Measurements from ENCODE around the gene UBN1.
"Not testable (repeated sequence)": the region's sequence is repeated elsewhere in the genome, so short reads cannot be mapped to it uniquely, and the experiment has no call there.

The UBN1 gene

DNA sequence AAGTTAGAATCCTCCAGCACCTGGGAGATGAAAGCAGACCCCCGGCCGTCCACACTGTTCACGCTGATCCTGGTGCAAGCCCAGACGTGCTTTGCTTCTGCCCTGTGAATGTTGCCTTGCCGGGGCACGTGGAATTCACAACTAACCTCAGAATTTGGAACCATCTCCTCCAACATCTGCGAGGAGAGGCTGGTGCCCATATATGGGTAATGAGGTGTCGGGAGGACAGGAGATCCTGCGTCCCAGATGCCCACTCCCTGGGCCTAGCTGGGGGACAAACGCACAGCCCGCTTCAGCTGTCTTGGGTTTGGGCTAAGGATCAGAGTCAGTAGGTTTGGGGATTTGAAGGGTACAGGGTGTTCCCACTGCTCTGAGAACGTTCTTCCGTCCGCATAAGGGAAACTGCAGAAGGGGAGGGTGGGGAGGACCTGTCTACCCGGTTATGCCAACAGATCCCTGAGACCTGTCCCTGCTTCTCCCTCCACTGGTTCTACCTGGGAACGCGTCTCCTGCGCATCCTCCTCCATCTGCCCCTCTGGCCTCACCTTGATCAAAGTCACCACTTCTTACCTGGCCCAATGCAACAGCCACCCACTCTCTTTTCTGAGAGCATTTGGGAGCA is 75.6 kb downstream of the UBN1 start:
- Histone ChIP-seq H3K9me3 (ENCODE audit: control insufficient read depth in 2 of 2, low read length in 2 of 2) (peaks cover 2 to 9% of the 10 kb centered on the region in 2 donors), H3K27me3 (ENCODE audit: control insufficient read depth in 1 of 2, insufficient read depth in 2 of 2, low read length in 2 of 2) (no peaks in the 10 kb centered on the region), H3K4me3 (ENCODE audit: low read length in 2 of 2) (no peak overlapping the region), H3K9ac (ENCODE audit: low read length in 2 of 2) (no peak overlapping the region), H3K36me3 (ENCODE audit: control insufficient read depth in 2 of 2, insufficient read depth in 2 of 2, low read length in 2 of 2) (peaks cover 0 to 7% of the 10 kb centered on the region in 2 donors), H3K27ac (ENCODE audit: low read length) (no peak overlapping the region), H3K4me1 (ENCODE audit: control insufficient read depth, insufficient read depth, low read length) (peaks cover 4% of the 10 kb centered on the region)

DNA sequence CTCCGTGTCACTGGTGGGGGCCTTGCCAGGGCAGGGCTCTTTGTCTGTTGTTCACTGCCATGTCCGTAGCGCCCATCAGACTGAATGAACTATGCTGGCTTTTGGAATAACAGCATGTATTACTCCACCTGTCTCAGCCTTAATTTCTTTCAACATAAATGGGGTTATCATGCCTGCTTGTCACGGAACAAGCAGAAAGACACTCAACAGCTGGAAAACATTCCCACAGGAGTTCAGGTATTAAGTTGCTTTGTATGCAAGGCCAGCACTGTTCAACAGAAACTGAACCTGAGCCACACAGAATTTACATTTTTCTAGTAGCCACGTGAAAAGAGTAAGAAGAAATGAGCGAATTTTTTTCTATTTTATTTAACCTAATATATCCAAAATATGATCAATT is 76.6 kb downstream of the UBN1 start:
- no peak overlapping the region for H3K4me3 ChIP-seq (ENCODE audit: low read length in 2 of 2)
- H3K27ac ChIP-seq (ENCODE audit: low read length), result no peak overlapping the region
- H3K36me3 ChIP-seq (ENCODE audit: control insufficient read depth in 2 of 2, insufficient read depth in 2 of 2, low read length in 2 of 2), result peaks cover 0 to 7% of the 10 kb centered on the region in 2 donors
- H3K9ac ChIP-seq (ENCODE audit: low read length in 2 of 2), result no peak overlapping the region
- no peaks in the 10 kb centered on the region for H3K27me3 ChIP-seq (ENCODE audit: control insufficient read depth in 1 of 2, insufficient read depth in 2 of 2, low read length in 2 of 2)
- peaks cover 4% of the 10 kb centered on the region for H3K4me1 ChIP-seq (ENCODE audit: control insufficient read depth, insufficient read depth, low read length)
- peaks cover 2 to 9% of the 10 kb centered on the region in 2 donors for H3K9me3 ChIP-seq (ENCODE audit: control insufficient read depth in 2 of 2, low read length in 2 of 2)

DNA sequence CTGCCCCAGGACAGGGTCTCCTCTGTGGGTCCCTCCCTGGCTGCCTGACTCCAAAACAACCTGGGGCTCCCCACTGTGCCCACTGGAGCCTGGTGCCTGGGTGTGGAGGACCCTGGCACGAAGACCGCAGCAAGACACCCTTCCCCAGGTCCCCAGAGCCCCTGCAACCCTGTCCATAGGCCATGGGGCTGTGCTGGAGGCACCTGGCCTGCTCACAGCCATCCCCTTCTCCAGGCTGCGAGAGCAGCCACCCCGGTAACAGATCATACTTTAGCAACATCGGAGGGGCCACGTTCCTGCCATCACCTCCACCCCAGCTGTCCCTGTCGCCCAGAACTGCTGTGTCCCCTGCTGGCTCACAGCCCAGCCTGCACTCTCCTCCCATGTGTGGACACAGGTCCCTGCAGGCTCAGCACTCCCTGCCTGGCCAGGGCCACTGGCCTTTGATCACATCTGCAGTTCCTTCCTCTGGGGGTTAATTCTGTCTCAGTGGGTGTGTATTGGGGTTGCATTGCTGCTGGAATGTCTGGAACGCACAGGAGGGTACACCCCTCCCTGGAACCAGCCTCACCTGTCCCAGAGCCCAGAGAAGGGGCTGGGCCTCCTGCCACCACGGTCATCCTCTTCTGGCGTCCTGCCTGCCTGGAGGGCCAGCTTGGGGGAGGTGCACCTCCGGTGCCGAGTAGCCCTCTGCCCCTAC is 77.5 kb downstream of the UBN1 start:
- Histone ChIP-seq H3K4me3 (ENCODE audit: low read length in 2 of 2) (no peak overlapping the region), H3K27me3 (ENCODE audit: control insufficient read depth in 1 of 2, insufficient read depth in 2 of 2, low read length in 2 of 2) (no peaks in the 10 kb centered on the region), H3K36me3 (ENCODE audit: control insufficient read depth in 2 of 2, insufficient read depth in 2 of 2, low read length in 2 of 2) (peaks cover 0 to 7% of the 10 kb centered on the region in 2 donors), H3K9me3 (ENCODE audit: control insufficient read depth in 2 of 2, low read length in 2 of 2) (peaks cover 2 to 9% of the 10 kb centered on the region in 2 donors), H3K4me1 (ENCODE audit: control insufficient read depth, insufficient read depth, low read length) (peaks cover 4% of the 10 kb centered on the region), H3K27ac (ENCODE audit: low read length) (no peak overlapping the region), H3K9ac (ENCODE audit: low read length in 2 of 2) (no peak overlapping the region)

DNA sequence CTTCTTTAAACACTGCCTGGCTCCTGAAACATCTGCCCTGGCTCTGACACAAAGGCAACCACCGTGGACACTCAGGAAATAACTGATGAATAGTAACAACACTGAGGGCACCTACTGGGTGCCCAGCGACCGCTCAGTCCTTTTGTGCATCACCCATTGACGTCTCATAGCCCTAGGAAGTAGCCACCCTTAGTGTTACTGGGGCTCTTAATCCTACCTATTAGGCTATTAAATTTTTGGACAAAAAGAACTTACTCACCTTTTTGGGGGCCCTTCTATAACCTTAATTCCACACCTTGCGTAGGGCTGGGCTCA is 78.0 kb downstream of the UBN1 start:
- no peak overlapping the region for H3K4me3 ChIP-seq (ENCODE audit: low read length in 2 of 2)
- no peak overlapping the region for H3K27ac ChIP-seq (ENCODE audit: low read length)
- peaks cover 0 to 7% of the 10 kb centered on the region in 2 donors for H3K36me3 ChIP-seq (ENCODE audit: control insufficient read depth in 2 of 2, insufficient read depth in 2 of 2, low read length in 2 of 2)
- H3K9me3 ChIP-seq (ENCODE audit: control insufficient read depth in 2 of 2, low read length in 2 of 2), result peaks cover 2 to 9% of the 10 kb centered on the region in 2 donors
- peaks cover 4% of the 10 kb centered on the region for H3K4me1 ChIP-seq (ENCODE audit: control insufficient read depth, insufficient read depth, low read length)
- no peaks in the 10 kb centered on the region for H3K27me3 ChIP-seq (ENCODE audit: control insufficient read depth in 1 of 2, insufficient read depth in 2 of 2, low read length in 2 of 2)
- no peak overlapping the region for H3K9ac ChIP-seq (ENCODE audit: low read length in 2 of 2)

DNA sequence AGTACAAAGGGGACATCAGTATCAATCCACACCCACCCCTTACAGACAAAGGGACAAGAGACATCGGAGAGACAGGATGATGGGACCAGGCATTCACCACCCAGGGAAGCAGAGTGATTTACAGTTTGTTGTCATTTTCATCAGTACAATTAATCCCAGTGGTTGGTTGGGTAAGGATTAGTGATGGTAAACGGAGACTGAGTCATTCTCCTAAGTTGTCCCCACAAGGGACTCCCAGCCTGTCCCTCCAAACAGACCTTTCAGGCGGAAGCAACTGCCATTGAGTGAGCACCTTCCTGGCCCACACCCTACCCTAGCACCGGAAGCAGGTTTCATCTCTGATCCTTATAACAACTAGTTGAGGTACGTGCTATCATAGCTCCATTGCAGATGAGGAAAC is 78.5 kb downstream of the UBN1 start:
- Histone ChIP-seq H3K4me3 (ENCODE audit: low read length in 2 of 2) (no peak overlapping the region), H3K4me1 (ENCODE audit: control insufficient read depth, insufficient read depth, low read length) (peaks cover 4% of the 10 kb centered on the region), H3K9ac (ENCODE audit: low read length in 2 of 2) (no peak overlapping the region), H3K27me3 (ENCODE audit: control insufficient read depth in 1 of 2, insufficient read depth in 2 of 2, low read length in 2 of 2) (no peaks in the 10 kb centered on the region), H3K27ac (ENCODE audit: low read length) (no peak overlapping the region), H3K36me3 (ENCODE audit: control insufficient read depth in 2 of 2, insufficient read depth in 2 of 2, low read length in 2 of 2) (peaks cover 0 to 7% of the 10 kb centered on the region in 2 donors), H3K9me3 (ENCODE audit: control insufficient read depth in 2 of 2, low read length in 2 of 2) (peaks cover 2 to 9% of the 10 kb centered on the region in 2 donors)

DNA sequence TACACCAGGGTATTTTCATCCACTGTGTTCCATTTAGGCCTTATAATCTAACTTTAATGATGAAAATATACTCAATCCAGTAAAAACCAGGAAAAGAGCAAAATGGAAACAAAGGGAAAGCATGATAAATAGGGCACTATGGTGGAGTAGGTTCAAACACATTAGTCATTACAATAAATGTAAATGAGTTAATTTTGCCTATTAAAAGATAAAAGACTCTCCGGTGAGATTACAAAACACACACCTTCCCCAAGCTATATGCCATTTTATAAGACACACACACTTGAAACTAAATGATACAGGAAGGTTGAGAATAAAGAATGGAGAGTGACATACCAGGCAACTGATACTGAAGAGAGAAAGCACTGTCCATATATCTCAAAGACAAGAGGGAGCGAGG is 79.6 kb downstream of the UBN1 start:
- no peak overlapping the region for H3K9ac ChIP-seq (ENCODE audit: low read length in 2 of 2)
- peaks cover 4% of the 10 kb centered on the region for H3K4me1 ChIP-seq (ENCODE audit: control insufficient read depth, insufficient read depth, low read length)
- H3K9me3 ChIP-seq (ENCODE audit: control insufficient read depth in 2 of 2, low read length in 2 of 2), result peaks cover 2 to 9% of the 10 kb centered on the region in 2 donors
- no peaks in the 10 kb centered on the region for H3K27me3 ChIP-seq (ENCODE audit: control insufficient read depth in 1 of 2, insufficient read depth in 2 of 2, low read length in 2 of 2)
- H3K27ac ChIP-seq (ENCODE audit: low read length), result no peak overlapping the region
- peaks cover 0 to 7% of the 10 kb centered on the region in 2 donors for H3K36me3 ChIP-seq (ENCODE audit: control insufficient read depth in 2 of 2, insufficient read depth in 2 of 2, low read length in 2 of 2)
- H3K4me3 ChIP-seq (ENCODE audit: low read length in 2 of 2), result no peak overlapping the region

DNA sequence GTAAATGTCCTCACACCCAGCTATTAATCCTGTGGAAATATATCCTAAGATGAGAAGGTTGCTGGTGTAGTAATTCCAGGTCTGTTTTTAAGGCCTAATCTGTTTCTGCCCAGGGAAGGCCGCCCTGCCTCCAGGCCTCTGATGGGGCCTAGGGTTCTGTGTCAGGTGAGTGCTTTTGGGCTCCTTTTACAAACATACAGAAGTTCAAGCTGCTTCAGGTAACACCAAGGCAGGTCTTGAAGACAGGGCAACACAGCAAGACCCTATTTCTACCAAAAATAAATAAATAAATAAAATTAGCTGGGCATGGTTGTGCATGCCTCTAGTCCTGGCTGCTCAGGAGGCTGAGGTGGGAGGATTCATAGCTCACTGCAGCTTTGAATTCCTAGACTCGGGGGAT is 80.4 kb downstream of the UBN1 start:
- Histone ChIP-seq H3K9ac (ENCODE audit: low read length in 2 of 2) (no peak overlapping the region), H3K36me3 (ENCODE audit: control insufficient read depth in 2 of 2, insufficient read depth in 2 of 2, low read length in 2 of 2) (peaks cover 0 to 7% of the 10 kb centered on the region in 2 donors), H3K9me3 (ENCODE audit: control insufficient read depth in 2 of 2, low read length in 2 of 2) (peaks cover 2 to 9% of the 10 kb centered on the region in 2 donors), H3K4me1 (ENCODE audit: control insufficient read depth, insufficient read depth, low read length) (peaks cover 4% of the 10 kb centered on the region), H3K27me3 (ENCODE audit: control insufficient read depth in 1 of 2, insufficient read depth in 2 of 2, low read length in 2 of 2) (no peaks in the 10 kb centered on the region), H3K4me3 (ENCODE audit: low read length in 2 of 2) (no peak overlapping the region), H3K27ac (ENCODE audit: low read length) (no peak overlapping the region)

DNA sequence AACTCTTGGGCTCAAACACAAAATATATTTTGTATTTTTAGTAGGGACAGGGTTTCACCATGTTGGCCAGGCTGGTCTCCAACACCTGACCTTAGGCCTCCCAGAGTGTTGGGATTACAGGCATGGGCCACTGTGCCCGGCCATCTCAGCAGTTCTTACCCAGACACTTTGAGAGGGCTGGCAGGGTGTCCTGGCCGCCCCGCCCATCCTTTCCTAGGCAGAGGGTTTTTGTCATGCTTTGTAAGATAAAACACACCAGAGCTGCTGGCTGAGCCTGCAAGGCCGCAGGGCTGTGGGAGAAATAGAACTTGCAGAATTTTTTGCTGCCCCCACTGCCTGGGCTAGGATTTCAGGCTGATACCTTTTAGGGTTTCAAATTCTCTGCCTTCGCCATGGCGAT is 80.9 kb downstream of the UBN1 start:
- Histone ChIP-seq H3K9ac (ENCODE audit: low read length in 2 of 2) (no peak overlapping the region), H3K27ac (ENCODE audit: low read length) (no peak overlapping the region), H3K4me3 (ENCODE audit: low read length in 2 of 2) (no peak overlapping the region), H3K27me3 (ENCODE audit: control insufficient read depth in 1 of 2, insufficient read depth in 2 of 2, low read length in 2 of 2) (no peaks in the 10 kb centered on the region), H3K4me1 (ENCODE audit: control insufficient read depth, insufficient read depth, low read length) (peaks cover 4% of the 10 kb centered on the region), H3K9me3 (ENCODE audit: control insufficient read depth in 2 of 2, low read length in 2 of 2) (peaks cover 2 to 9% of the 10 kb centered on the region in 2 donors), H3K36me3 (ENCODE audit: control insufficient read depth in 2 of 2, insufficient read depth in 2 of 2, low read length in 2 of 2) (peaks cover 0 to 7% of the 10 kb centered on the region in 2 donors)

DNA sequence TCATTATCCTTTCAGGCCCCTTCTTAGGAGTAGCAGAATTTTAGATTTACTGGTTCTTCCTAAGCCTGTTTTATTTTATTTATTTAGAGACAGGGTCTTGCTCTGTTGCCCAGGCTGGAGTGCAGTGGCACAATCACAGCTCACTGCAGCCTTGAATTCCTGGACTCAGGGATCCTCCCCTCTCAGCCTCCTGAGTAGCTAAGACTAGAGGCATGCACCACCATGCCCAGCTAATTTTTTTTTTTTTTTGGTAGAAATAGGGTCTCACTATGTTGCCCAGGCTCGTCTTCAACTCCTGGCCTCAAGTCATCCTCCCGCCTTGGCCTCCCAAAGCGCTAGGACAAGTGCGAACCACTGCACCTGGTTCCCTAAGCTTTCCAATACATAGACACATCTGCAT is 82.3 kb downstream of the UBN1 start:
- not testable (repeated sequence) for H3K36me3 ChIP-seq (ENCODE audit: control insufficient read depth in 2 of 2, insufficient read depth in 2 of 2, low read length in 2 of 2); H3K4me3 ChIP-seq (ENCODE audit: low read length in 2 of 2); H3K27ac ChIP-seq (ENCODE audit: low read length); H3K27me3 ChIP-seq (ENCODE audit: control insufficient read depth in 1 of 2, insufficient read depth in 2 of 2, low read length in 2 of 2); H3K9me3 ChIP-seq (ENCODE audit: control insufficient read depth in 2 of 2, low read length in 2 of 2); H3K9ac ChIP-seq (ENCODE audit: low read length in 2 of 2)
- peaks cover 11% of the 10 kb centered on the region for H3K4me1 ChIP-seq (ENCODE audit: control insufficient read depth, insufficient read depth, low read length)

DNA sequence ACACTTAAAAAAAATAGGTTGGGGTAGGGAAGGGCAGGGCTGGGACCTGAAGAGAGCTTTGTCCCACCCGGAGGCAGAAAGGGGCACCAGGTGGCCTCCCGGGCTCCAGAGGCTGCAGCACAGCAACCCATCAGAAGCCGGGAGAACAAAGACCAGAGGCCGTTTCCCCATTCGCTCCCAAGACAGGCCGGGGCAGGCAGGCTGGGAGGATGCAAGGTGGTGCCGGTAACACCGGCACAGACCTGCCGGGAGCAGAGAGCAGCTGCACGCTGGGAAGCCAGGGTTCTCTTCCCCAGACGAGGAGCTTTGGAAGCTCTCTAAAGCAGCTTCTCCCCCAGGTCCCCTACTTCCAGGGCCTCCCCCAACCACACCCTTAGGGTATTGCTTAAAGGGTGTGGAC is 84.1 kb downstream of the UBN1 start:
- H3K4me3 ChIP-seq (ENCODE audit: low read length in 2 of 2), result no peak overlapping the region
- H3K27me3 ChIP-seq (ENCODE audit: control insufficient read depth in 1 of 2, insufficient read depth in 2 of 2, low read length in 2 of 2), result peaks cover under 1 to 4% of the 10 kb centered on the region in 2 donors
- H3K27ac ChIP-seq (ENCODE audit: low read length), result no peak overlapping the region
- peaks cover 9% of the 10 kb centered on the region for H3K4me1 ChIP-seq (ENCODE audit: control insufficient read depth, insufficient read depth, low read length)
- H3K9me3 ChIP-seq (ENCODE audit: control insufficient read depth in 2 of 2, low read length in 2 of 2), result peaks cover 2 to 9% of the 10 kb centered on the region in 2 donors
- H3K9ac ChIP-seq (ENCODE audit: low read length in 2 of 2), result no peak overlapping the region
- peaks cover 0 to 7% of the 10 kb centered on the region in 2 donors for H3K36me3 ChIP-seq (ENCODE audit: control insufficient read depth in 2 of 2, insufficient read depth in 2 of 2, low read length in 2 of 2)
